ENCODE measurements around the gene EFCAB12. TPM values are rescaled to one million over a fixed set of nuclear protein-coding genes. Genes with fewer than 3 reads are reported as not detected.
A peak's percentile ranks its signal among the peaks of the same experiment; 100 is the strongest.

Gene EFCAB12
- total and polyA plus RNA-seq, 2 of the 8 experiments (the other 6 are each of a cell fraction or from before 2014, with no cell fraction given): 0.60 to 0.99 TPM

GRCh38 chr3:129352045-129352444, 76.4 kb downstream of the EFCAB12 start:
- H2BK20ac ChIP-seq (ENCODE audit: low read length): no peak overlapping the region
- CTCF ChIA-PET (ENCODE audit: partially characterized antibody): interaction anchor here (0.7 to 4.6 kb wide), 22 partner anchors 8 to 382 kb away, joined by 3 to 18 read pairs (median 4); a partner anchor contains a TSS
- H3K4ac ChIP-seq (replicated peaks; ENCODE audit: insufficient read length, low read depth, low read length): no peak overlapping the region
- H2AK5ac ChIP-seq (ENCODE audit: low read depth, low read length): no peak overlapping the region
- no peaks in the 10 kb centered on the region for H3K36me3 ChIP-seq (ENCODE audit: control insufficient read depth in 2 of 4, insufficient read depth in 4 of 4, low read length in 3 of 4)
- H3K9ac ChIP-seq (replicated peaks in 1 of 4; ENCODE audit: extremely low read depth in 1 of 4, low read depth in 3 of 4, low read length in 3 of 4): no peak overlapping the region
- H2BK12ac ChIP-seq (ENCODE audit: low read depth, low read length): no peak overlapping the region
- H4K5ac ChIP-seq (ENCODE audit: insufficient read length, low read depth, low read length): no peak overlapping the region
- H3K9me3 ChIP-seq (ENCODE audit: insufficient read depth in 2 of 2, low read depth in 1 of 2, low read length in 1 of 2): no peaks in the 10 kb centered on the region
- no peak overlapping the region for H3K14ac ChIP-seq (ENCODE audit: insufficient read length)
- H3K23ac ChIP-seq (ENCODE audit: insufficient read length): no peak overlapping the region
- H2BK15ac ChIP-seq (ENCODE audit: low read length): 0 out of 2 replicates have a peak overlapping the region, but pooled peaks have one; percentile 40
- FAIRE-seq: peak; percentile 69
- H2AFZ ChIP-seq (ENCODE audit: low read length): 0 out of 2 replicates have a peak overlapping the region, but pooled peaks have one; percentile 24
- WGBS, 2 experiments (ENCODE audit: extremely low coverage in 1 of 2, insufficient coverage in 1 of 2, insufficient read length in 1 of 2, insufficient replicate concordance in 2 of 2, low coverage in 1 of 2, low lambda C conversion rate in 2 of 2, missing lambda C conversion rate in 1 of 2): 73% methylated on average over 8 of the region's 8 CpGs; no CpG with 5 or more reads in 1 of the 2 experiments
- DNase-seq (ENCODE audit: low read depth in 1 of 2, low spot score in 2 of 2): peak in 1 of 2 experiments; percentile 62
- H3K18ac ChIP-seq (ENCODE audit: extremely low read depth, low read length): no peak overlapping the region
- peak overlapping the region; percentile 59; the same call in 1 of the 2 replicates for H4K8ac ChIP-seq (ENCODE audit: extremely low read depth, insufficient read depth, low read length)
- no peak overlapping the region for H4K91ac ChIP-seq (replicated peaks; ENCODE audit: insufficient read length, low read length)
- POLR2A ChIA-PET (ENCODE audit: partially characterized antibody): interaction anchor here (0.6 to 2.8 kb wide), 7 partner anchors 11 to 52 kb away, joined by 3 to 16 read pairs (median 4); a partner anchor contains a TSS
- H3K4me2 ChIP-seq (ENCODE audit: insufficient read depth in 1 of 2, low read depth in 2 of 2, low read length in 2 of 2): no peak overlapping the region
- H3K79me2 ChIP-seq (ENCODE audit: control insufficient read depth in 1 of 2, insufficient read depth in 2 of 2, low read length in 2 of 2): no peaks in the 10 kb centered on the region
- H3K27me3 ChIP-seq (replicated peaks in 1 of 4; ENCODE audit: control insufficient read depth in 3 of 4, extremely low read depth in 1 of 4, insufficient read depth in 3 of 4, low read length in 3 of 4): no peaks in the 10 kb centered on the region
- H3K4me1 ChIP-seq (replicated peaks in 1 of 4; ENCODE audit: control insufficient read depth in 3 of 4, insufficient read depth in 4 of 4, low read length in 3 of 4): peaks cover 0 to 7% (median 1%) of the 10 kb centered on the region in 4 experiments; a peak in 3 of 7 replicates
- H3K27ac ChIP-seq (ENCODE audit: low read depth, low read length): no peak overlapping the region
- H3K23me2 ChIP-seq (ENCODE audit: low read depth, low read length): no peaks in the 10 kb centered on the region
- no peak overlapping the region for H3K56ac ChIP-seq (replicated peaks; ENCODE audit: insufficient read length, low read depth, low read length)
- H3K4me3 ChIP-seq (ENCODE audit: extremely low read depth in 1 of 4, insufficient read depth in 2 of 4, low read depth in 3 of 4, low read length in 4 of 4): no peak overlapping the region
- H4K20me1 ChIP-seq (replicated peaks in 1 of 2; ENCODE audit: control insufficient read depth in 1 of 2, insufficient read depth in 2 of 2, low read length in 2 of 2): peaks cover 0 to 3% of the 10 kb centered on the region in 2 experiments
- H2BK5ac ChIP-seq (ENCODE audit: low read depth, low read length): no peak overlapping the region; the same call in 1 of the 2 replicates
- H2BK120ac ChIP-seq (replicated peaks; ENCODE audit: low read depth, low read length): no peak overlapping the region
- no peaks in the 10 kb centered on the region for H3K79me1 ChIP-seq (ENCODE audit: low read depth, low read length)
- TF ChIP-seq SRF (IDR thresholded peaks at IDR 0.05; ENCODE audit: low read depth, low read length) (no peak), SP1 (IDR thresholded peaks at IDR 0.05; ENCODE audit: low read depth, low read length) (no peak), HDAC6 (IDR thresholded peaks at IDR 0.05; ENCODE audit: low read depth, low read length) (no peak), MAX (IDR thresholded peaks at IDR 0.05) (peak; percentile 49; the same call in 1 of the 2 replicates), RFX5 (IDR thresholded peaks at IDR 0.05; ENCODE audit: borderline replicate concordance, low read depth, low read length) (no peak), NANOG (IDR thresholded peaks at IDR 0.05; ENCODE audit: insufficient read depth, low read depth, low read length, poor library complexity, severe bottlenecking) (no peak)
- TF ChIP-seq, protein P1, sequence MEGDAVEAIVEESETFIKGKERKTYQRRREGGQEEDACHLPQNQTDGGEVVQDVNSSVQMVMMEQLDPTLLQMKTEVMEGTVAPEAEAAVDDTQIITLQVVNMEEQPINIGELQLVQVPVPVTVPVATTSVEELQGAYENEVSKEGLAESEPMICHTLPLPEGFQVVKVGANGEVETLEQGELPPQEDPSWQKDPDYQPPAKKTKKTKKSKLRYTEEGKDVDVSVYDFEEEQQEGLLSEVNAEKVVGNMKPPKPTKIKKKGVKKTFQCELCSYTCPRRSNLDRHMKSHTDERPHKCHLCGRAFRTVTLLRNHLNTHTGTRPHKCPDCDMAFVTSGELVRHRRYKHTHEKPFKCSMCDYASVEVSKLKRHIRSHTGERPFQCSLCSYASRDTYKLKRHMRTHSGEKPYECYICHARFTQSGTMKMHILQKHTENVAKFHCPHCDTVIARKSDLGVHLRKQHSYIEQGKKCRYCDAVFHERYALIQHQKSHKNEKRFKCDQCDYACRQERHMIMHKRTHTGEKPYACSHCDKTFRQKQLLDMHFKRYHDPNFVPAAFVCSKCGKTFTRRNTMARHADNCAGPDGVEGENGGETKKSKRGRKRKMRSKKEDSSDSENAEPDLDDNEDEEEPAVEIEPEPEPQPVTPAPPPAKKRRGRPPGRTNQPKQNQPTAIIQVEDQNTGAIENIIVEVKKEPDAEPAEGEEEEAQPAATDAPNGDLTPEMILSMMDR (IDR thresholded peaks at IDR 0.05; ENCODE audit: control extremely low read depth in 1 of 3, insufficient read depth in 1 of 3, low read depth in 1 of 3, low read length in 3 of 3): peak; percentile 43 to 67 (median 59)
- TF ChIP-seq, protein P2, sequence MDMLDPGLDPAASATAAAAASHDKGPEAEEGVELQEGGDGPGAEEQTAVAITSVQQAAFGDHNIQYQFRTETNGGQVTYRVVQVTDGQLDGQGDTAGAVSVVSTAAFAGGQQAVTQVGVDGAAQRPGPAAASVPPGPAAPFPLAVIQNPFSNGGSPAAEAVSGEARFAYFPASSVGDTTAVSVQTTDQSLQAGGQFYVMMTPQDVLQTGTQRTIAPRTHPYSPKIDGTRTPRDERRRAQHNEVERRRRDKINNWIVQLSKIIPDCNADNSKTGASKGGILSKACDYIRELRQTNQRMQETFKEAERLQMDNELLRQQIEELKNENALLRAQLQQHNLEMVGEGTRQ (IDR thresholded peaks at IDR 0.05; ENCODE audit: low read length): no peak

All from H1 (cell line).